ENCODE data around the gene IQGAP3.
A peak's percentile ranks its signal among the peaks of the same experiment; 100 is the strongest.
"Not testable (repeated sequence)": the region's sequence is repeated elsewhere in the genome, so short reads cannot be mapped to it uniquely, and the experiment has no call there.

Gene IQGAP3, protein sequence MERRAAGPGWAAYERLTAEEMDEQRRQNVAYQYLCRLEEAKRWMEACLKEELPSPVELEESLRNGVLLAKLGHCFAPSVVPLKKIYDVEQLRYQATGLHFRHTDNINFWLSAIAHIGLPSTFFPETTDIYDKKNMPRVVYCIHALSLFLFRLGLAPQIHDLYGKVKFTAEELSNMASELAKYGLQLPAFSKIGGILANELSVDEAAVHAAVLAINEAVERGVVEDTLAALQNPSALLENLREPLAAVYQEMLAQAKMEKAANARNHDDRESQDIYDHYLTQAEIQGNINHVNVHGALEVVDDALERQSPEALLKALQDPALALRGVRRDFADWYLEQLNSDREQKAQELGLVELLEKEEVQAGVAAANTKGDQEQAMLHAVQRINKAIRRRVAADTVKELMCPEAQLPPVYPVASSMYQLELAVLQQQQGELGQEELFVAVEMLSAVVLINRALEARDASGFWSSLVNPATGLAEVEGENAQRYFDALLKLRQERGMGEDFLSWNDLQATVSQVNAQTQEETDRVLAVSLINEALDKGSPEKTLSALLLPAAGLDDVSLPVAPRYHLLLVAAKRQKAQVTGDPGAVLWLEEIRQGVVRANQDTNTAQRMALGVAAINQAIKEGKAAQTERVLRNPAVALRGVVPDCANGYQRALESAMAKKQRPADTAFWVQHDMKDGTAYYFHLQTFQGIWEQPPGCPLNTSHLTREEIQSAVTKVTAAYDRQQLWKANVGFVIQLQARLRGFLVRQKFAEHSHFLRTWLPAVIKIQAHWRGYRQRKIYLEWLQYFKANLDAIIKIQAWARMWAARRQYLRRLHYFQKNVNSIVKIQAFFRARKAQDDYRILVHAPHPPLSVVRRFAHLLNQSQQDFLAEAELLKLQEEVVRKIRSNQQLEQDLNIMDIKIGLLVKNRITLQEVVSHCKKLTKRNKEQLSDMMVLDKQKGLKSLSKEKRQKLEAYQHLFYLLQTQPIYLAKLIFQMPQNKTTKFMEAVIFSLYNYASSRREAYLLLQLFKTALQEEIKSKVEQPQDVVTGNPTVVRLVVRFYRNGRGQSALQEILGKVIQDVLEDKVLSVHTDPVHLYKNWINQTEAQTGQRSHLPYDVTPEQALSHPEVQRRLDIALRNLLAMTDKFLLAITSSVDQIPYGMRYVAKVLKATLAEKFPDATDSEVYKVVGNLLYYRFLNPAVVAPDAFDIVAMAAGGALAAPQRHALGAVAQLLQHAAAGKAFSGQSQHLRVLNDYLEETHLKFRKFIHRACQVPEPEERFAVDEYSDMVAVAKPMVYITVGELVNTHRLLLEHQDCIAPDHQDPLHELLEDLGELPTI (N-terminal part only)

DNA sequence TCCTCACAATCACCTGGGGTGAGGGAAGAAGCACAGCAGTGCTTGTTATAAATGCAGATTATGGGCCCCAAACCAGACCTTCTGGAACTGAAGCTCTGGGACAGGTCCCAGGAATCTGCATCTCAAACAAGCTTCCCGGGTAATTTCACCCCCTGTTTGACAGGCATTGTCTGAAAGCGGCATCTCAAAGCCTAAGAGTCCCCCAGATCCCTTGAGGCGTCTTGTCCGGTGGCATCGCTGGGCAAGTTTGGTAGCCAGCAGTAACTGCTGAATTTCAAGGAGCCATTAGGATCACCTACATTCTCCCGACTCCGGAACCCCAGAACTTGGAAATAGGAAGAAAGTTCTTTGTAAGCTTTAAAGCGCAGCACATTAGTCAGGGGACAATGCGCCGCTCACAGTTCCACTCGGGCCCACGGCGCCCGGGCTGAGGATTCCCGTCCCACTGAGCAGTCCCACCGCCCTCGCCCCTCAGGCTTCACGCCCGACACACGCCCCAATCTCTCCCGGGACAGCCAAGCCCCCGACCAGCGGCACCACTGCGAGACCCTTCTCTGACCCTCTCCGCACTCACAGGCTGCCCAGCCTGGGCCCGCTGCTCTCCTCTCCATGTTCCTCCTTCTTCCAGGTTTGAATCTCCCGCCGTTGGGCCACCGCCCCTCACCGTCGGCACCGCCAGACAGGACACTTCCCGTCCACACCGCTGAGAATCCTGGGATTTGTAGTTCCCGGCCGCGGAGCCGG lies at the start of gene IQGAP3:
Gene IQGAP3 (minus strand): TSS at position 647 of the 744 bp plus-strand sequence. CDS start 36 bp downstream, at position 611.
- peak; percentile 82 for DNase-seq (ENCODE audit: low spot score)

DNA sequence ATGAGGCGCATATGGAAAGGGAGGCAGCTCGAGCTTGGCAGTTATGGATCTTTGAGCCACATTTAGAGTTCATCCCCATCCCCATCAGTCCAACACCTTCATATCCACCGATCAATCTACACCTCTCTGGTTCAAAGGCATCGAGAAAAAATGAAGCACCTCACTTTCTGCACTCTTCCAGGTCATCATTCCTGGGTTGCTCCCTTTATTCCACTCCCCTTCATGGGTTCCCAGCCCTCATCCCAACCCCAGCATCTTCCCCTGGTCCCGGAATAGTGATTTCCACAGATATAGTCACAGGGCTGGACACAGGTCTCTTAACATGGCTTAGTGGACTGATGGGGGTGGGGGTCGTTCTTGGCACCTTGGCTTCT lies 47.2 kb upstream of the IQGAP3 start:
- no peak for DNase-seq (ENCODE audit: low spot score)

DNA sequence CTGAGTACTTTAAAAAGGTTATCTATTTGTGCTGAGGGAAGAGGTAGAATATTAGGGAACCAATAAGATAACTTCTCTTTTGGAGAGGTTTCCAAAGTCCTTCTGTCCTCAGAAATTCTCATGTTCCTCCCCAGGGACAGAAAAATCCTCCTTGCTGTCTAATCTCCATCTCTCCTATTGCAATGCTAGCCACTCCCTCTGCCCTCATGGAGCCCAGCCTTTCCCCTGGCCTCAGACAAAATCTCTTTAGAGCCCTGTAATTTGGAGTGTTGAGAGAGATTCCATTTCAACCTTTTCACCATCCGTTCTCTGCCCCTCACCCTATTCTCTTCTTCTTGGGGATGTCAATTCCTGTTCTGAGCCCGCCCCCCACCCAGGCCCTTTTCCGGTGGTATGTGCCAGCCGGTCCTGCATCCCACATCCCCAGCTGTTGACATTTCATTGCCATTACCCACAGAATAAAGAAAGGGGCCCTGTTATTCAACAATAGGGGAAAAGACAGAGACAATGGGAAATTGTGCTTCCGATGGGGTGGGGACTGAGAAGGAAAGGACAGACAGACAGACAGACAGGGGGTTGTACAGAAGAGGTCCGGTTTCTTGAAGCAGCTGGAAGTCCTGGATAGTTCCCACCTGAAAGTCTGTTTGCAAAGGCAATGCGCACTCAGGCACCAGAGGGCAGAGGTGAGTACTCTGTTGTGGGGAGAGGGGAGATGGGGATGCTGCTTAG lies 46.7 kb upstream of the IQGAP3 start, which contains the start of gene HAPLN2:
Gene HAPLN2 (plus strand): TSS at position 563 of the 729 bp plus-strand sequence. CDS start 4,076 bp downstream, outside the sequence.
- DNase-seq (ENCODE audit: low spot score) = no peak

DNA sequence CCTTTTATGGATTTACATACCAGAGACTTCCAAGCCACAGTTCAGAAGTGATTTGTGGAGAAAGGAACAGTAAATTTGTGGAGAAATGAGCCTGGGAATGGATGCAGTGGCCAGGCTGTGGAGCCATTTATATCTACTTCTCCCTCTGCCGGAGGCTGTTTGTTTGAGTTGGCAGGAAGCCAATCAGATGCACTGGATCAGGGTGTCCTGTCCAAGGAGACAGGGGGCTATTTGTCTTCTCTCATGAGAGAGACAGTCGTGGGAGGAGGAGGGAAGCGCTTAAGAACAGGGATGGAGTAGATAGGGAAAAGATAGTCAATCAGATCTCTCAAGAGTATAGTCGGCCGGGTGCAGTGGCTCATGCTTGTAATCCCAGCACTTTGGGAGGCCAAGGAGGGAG lies 44.1 kb upstream of the IQGAP3 start:
- peak; percentile 15 for DNase-seq (ENCODE audit: low spot score)

DNA sequence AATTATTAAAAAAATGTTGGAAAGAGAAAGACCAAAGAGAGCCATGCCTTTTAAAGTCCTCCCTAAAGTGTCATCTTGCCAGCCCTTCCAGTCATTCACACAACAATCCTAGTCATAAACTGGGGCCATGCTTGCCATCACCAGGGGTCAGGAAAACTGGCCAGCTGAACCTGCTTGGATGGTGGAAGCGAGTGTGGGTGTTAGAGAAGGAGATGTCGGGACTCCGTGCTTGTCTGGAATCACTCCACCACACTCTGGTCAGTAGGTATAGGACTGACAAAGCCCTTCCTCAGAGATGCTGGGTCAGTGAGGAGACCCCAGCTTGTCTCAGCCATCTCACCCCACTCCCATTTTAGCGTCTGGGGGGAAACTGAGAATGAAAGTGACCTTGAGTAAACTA lies 43.6 kb upstream of the IQGAP3 start:
- no peak for DNase-seq (ENCODE audit: low spot score)

DNA sequence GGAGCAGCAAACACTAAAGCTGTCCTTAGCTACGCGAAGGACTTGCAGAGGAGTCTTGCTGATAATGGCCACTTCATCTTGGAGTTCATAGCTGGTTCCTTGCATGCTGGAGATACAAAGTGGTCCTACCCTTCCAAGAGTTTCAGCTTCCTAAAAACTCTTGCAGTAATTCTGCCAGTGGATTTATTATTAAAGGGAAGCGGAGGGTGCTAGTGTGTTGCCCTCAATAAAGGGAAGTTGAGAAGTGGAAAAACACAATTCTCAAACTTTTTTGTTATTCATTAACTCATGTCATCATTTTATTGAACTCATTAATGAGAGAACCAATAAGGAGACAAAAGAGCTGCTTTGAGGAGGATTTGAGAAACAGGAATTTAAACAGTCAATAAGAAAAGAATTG lies 40.3 kb upstream of the IQGAP3 start:
- no peak for DNase-seq (ENCODE audit: low spot score)

DNA sequence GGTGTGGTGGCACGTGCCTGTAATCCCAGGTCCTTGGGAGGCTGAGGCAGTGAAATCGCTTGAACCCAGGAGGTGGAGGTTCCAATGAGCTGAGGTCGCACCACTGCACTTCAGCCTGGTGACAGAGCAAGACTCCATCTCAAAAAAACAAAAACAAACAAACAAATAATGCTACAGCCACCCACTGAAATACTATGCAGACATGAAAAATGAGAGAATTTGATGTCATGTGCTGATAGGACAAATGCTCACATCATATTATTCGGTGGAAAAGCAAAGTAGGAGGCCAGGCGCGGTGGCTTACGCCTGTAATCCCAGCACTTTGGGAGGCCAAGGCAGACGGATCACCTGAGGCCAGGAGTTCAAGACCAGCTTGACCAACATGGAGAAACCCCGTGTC lies 37.7 kb upstream of the IQGAP3 start:
- not testable (repeated sequence) for DNase-seq (ENCODE audit: low spot score)

DNA sequence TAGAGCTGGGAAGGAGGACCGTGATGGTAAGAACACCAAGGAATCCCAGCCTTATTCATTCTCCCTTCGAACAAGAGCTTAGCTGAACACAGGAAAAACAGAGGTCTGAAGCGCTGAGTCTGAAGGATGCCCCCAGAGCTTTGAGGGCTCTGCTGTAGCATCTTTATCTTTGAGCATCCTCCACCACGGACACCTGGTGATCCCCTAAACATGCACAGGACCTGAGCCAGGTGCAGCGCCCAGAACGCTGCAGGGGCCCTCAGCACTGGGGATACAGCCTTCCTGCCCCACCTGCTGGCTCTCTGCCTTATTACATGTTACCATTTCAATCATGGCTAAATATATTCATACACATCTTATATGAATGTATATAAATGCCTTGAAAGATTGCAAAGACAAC lies 36.6 kb upstream of the IQGAP3 start:
- DNase-seq (ENCODE audit: low spot score) = peak; percentile 37

DNA sequence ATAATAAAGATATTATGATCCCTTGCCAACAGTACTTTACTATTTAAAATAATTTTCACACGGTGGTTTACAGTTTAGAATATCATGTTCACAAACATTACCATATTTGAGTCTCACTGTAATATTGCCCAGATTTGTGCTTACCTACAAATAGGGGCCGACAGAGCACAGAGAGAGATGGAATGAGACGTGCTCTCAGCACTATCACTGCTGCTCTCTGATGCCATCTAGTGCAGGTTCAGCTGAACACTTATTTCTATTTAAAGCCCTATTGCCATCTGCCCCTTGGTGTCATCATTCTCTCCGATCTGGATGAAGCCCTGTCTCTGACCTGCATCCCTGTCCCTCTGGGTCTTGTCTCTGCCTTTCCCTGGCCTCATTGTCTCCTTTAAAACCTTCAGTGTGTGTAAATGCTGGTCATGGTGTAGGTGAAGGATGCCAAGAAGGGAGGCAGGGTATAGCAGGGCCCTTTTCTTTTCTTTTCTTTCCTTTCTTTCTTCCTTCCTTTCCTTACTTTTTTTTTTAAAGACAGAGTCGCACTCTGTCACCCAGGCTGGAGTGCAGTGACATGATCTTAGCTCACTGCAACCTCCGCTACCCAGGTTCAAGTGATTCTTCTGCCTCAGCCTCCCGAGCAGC lies 35.8 kb upstream of the IQGAP3 start:
- DNase-seq (ENCODE audit: low spot score) = peak; percentile 70

DNA sequence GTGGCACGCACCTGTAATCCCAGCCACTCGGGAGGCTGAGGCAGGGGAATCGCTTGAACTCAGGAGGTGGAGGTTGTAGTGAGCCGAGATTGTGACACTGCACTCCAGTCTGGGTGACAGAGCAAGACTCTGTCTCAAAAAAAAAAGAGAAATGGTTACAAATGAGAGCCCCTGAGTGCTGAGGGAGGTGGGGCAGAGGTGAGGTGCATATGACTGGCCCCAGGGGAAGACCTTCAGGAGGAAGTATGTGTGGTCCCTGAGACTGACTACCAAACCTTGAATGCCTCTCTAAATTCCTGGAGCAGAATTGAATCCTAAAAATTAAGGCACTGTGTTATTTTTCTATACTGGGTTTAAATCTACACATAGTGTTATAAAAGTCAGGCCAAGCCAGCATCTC lies 35.0 kb upstream of the IQGAP3 start:
- not testable (repeated sequence) for DNase-seq (ENCODE audit: low spot score)

DNA sequence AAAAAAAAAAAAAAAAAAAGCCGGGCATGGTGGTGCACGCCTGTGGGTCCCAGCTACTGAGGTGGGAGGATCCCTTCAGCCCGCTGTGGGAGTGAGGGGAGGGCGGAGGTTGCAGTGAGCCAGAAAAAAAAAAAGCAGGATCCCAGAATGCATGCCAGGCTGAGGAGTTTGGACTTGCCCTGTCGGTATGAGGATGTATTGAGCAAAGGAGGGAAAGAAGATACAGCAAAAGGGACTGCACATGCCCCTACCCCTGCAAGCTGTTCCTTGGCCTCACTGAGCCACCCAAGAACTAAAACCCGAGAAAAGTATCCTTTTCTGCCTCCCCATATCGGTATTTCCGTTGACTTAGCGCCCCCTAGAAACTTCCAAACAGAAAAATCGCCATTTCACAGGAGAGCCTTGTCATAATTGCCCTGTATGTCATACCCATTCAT lies 30.2 kb upstream of the IQGAP3 start:
- no peak for DNase-seq (ENCODE audit: low spot score)

DNA sequence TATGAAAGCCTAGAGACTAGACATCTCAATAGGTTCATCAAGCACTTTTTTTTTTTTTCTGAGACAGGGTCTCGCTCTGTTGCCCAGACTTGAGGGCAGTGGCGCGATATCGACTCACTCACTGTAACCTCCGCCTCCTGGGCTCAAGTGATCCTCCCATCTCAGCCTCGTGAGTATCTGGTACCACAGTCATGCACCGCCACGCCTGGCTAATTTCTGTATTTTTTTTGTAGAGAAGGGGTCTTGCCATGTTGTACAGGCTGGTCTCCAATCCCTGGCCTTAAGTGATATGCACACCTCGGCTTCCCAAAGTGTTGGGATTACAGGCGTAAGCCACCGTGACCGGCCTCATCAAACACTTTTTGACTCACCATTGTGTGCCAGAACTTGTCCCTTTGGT lies 29.5 kb upstream of the IQGAP3 start:
- no peak for DNase-seq (ENCODE audit: low spot score)

DNA sequence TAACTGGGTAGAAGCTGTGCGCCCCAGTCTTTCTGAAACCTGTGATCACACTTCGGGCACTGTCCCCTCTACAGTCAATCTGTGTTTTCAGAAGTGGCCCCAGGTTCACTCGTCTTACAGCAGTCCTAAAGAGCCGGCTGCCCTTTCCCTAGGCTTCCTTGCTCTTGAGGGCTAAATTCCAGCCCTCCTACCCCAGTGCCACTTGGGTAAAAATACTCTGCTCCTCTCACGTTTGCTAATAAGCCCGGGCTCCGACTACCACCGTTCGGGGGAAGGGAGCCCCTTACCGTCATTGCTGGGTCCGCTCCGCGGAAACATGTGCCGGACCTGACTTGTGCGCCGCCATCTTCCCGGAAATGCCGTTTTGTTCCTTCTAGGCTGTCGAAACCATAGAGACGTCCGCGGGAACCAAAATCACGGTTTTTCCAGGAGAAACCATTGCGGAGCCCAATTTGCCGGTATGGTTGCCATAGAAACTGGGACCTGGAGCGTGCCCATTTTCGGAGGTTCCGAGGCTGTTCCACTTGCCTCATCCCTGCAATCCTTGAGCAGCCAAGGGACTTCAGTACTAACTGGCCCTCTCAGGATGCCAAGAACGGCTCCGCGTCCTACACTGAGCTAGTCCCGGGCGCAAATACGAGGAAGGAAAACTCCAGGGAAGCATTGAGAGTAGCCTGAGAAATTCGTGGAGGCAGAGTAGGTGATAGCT lies 28.9 kb upstream of the IQGAP3 start, which contains the start of gene GPATCH4:
Gene GPATCH4 (minus strand): TSS at position 358 of the 709 bp plus-strand sequence.
- peak; percentile 68 for DNase-seq (ENCODE audit: low spot score)

DNA sequence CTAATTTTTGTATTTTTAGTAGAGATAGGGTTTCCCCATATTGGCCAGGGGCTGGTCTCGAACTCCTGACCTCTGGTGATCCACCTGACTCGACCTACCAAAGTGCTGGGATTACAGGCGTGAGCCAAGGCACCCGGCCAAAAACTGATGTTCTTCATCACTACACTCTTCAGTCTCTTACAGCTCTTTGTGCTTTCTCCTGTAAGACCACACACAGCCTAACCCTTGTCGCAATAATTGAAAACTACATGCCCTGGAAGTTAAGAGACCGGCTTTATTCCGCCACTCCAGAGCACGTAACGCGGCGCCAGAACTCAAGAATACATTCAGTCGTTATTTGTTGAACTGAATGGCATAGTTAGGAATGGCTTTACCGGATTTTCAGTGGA lies 28.4 kb upstream of the IQGAP3 start:
- DNase-seq (ENCODE audit: low spot score) = no peak

DNA sequence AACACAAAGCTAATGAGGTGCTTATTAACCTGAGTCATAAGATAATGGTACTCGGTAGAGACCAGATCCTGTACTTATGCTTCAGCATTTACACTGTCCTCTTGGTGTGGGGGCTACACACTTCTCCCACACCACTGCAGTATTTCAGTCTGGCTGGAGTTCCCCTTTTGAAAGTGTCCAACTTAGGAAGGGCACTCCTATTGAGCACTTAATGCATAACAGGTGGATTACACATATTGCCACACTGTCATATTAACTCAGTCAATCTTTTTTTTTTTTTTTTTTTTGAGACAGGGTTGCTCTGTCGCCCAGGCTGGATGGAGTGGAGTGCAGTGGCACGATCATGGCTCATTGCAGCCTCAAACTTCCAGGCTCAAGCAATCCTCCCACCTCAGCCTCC lies 27.4 kb upstream of the IQGAP3 start:
- DNase-seq (ENCODE audit: low spot score) = no peak

DNA sequence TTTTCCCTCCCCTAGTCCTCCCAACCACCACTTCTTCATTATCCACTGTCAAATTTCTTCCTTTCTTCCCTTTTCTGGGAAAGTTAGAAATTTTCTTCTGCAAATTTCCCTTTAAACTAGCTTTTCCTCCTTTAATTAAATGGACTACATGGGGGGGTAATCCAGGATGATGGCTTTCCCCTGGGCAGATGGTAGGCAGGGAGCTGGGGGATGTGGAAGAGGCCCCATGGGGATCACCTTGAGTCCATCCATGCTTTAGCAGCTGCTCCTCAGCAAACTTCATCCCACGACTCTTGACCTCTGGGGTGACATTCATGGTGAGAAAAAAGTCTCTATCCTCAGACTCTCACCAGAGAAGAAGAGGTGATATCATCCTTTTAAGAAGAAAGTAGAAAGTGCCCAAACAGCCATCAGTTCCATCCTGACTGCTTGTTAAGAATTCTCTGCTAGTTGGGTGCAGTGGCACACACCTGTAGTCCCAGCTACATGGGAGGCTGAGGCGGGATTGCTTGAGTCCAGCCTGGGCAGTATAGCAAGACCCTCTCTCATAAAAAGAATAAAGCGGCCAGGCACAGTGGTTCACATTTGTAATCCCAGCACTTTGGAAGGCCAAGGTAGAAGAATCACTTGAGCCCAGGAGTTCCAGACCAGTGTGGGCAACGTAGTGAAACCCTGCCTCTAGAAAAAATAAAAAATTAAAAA lies 26.5 kb upstream of the IQGAP3 start:
- no peak for DNase-seq (ENCODE audit: low spot score)

DNA sequence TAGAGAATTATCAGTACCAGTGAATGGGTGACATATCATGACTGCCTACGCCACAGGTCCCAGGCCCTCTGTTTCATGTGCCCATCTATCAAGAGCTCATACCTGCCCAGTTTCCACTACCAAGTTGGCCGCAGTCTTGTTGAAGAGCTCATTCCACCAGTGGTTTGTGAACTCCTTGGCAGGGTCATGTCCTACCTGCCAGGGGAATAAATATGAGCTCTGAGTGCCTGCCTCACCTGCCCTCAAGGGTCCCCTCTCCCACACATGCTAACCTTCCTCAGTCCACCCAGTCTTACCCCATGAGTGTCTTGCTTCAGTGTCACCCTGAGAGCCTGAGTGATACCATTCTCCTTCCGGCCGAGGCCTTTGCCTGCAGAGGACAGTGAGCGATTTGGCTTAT lies 25.8 kb upstream of the IQGAP3 start:
- no peak for DNase-seq (ENCODE audit: low spot score)

DNA sequence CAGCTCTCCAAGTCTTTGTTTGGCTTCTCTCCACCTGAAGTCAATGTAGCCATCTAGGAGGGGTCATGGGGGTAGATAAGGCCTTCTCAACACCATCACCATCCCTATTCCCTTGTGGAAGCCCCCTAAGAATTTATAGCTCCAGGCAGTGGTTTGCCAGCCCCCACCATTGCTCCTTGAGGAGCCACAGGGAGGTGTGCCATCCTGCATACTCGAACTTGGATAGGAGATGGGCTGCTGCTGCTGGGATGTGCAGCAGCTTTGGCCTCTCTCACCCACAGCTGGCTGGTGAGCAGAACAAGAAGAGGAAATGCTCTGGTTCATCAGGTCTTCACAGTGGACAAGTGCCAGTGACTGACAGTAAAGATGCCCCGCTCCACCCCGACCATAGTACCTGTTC lies 24.1 kb upstream of the IQGAP3 start:
- no peak for DNase-seq (ENCODE audit: low spot score)

DNA sequence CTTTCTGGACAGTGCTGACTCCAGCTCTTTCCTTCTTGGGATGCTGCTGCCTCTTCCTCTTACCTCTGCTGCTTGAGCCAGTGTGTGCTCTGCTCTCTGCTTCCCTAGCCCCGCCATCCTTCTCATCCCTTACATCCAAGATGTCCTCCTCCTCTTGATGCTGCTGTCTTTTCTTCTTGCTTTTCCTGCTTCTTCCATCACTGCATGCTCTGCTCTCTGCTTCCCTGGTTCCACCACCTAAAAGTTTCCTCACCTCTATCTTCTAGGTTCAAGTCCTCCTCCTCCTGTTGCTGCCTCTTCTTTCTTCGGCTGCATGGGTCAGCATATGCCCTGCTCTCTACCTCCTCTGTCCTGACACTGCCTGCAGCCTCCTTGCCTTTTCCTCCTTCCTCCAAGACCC lies 22.7 kb upstream of the IQGAP3 start:
- DNase-seq (ENCODE audit: low spot score) = no peak

All from hematopoietic multipotent progenitor cell treated with erythropoietin and hydrocortisone succinate and interleukin-3 and kit ligand, for 17 days (in vitro differentiated cells).